Keratinocyte (primary cell): ENCODE measurements around the gene CFAP54.
"Not testable (repeated sequence)": the region's sequence is repeated elsewhere in the genome, so short reads cannot be mapped to it uniquely, and the experiment has no call there.

Source experiments
- CTCF ChIP-seq, 3 experiments: IDR thresholded peaks in 1 of 3; conservative IDR thresholded peaks in 1 of 3; optimal IDR thresholded peaks in 1 of 3; 2 replicates in 2 of 3; 3 replicates in 1 of 3; pipeline versions ENCODE3 to v1.5.1; 2011; ENCODE audit warnings: low read length in 3 of 3, mild to moderate bottlenecking in 3 of 3, moderate library complexity in 2 of 3, control low read depth in 1 of 3, inconsistent platforms in 1 of 3; ENCODE audit not compliant: insufficient read depth in 2 of 3; ENCODE audit errors: extremely low read depth in 1 of 3
- EZH2 ChIP-seq: IDR thresholded peaks from one replicate; pipeline ENCODE4 v1.6.1; 2012; ENCODE audit warnings: inconsistent platforms, mild to moderate bottlenecking, low read length, moderate library complexity

GRCh38 chr12:96494154-96494553 lies 4.8 kb downstream of the CFAP54 start:
- TF ChIP-seq CTCF (optimal IDR thresholded peaks at IDR 0.05 in 1 of 3, IDR thresholded peaks at IDR 0.05 in 1 of 3, conservative IDR thresholded peaks at IDR 0.05 in 1 of 3; ENCODE audit: extremely low read depth in 1 of 3, insufficient read depth in 2 of 3, low read length in 3 of 3); EZH2: not testable (repeated sequence)
